H1 (cell line): ENCODE measurements around the gene WTIP.

ENCODE experiments used
- CBX8 ChIP-seq: fragments of 300-800, 300-1000 bp; sonication (generic); IDR thresholded peaks from 2 replicates; pipeline ENCODE4 v1.7.1; 2016; ENCODE audit warnings: low read depth, low read length, borderline replicate concordance
- CHD1 ChIP-seq: IDR thresholded peaks from 2 replicates; pipeline ENCODE4 v1.6.1; 2012; ENCODE audit warnings: low read depth, low read length, improper control_type of control experiment
- CREB1 ChIP-seq: IDR thresholded peaks from 2 replicates; pipeline ENCODE4 v1.6.1; 2012; ENCODE audit warnings: inconsistent platforms
- CTCF ChIP-seq, 3 experiments: IDR thresholded peaks; 1 replicate in 2 of 3; 2 replicates in 1 of 3; pipeline versions ENCODE4 v1.5.1 to v1.6.1; 2011; ENCODE audit warnings: low read length in 3 of 3, mild to moderate bottlenecking in 3 of 3, inconsistent platforms in 2 of 3, low read depth in 1 of 3, moderate library complexity in 1 of 3; ENCODE audit not compliant: insufficient read depth in 1 of 3; ENCODE audit errors: control extremely low read depth in 1 of 3
- EP300 ChIP-seq, 2 experiments: IDR thresholded peaks; 1 replicate in 1 of 2; 2 replicates in 1 of 2; pipeline ENCODE4 v1.6.1; 2011 to 2012; ENCODE audit warnings: low read depth in 2 of 2, low read length in 2 of 2, mild to moderate bottlenecking in 2 of 2, borderline replicate concordance in 1 of 2, inconsistent platforms in 1 of 2, moderate library complexity in 1 of 2
- EZH2 ChIP-seq: fragments of 200-600 bp; sonication (generic); IDR thresholded peaks from 2 replicates; pipeline ENCODE4 v1.7.1; 2012; ENCODE audit warnings: low read depth, mild to moderate bottlenecking, moderate library complexity, low read length, inconsistent platforms; ENCODE audit not compliant: severe bottlenecking
- KDM1A ChIP-seq: fragments of 200-600, 300-600 bp; sonication (generic); IDR thresholded peaks from 2 replicates; pipeline ENCODE4 v1.7.1; 2016; ENCODE audit warnings: mild to moderate bottlenecking, low read length, borderline replicate concordance
- POLR2A ChIP-seq, 2 experiments: IDR thresholded peaks; 1 replicate in 1 of 2; 2 replicates in 1 of 2; pipeline ENCODE4 v1.6.1; 2011; ENCODE audit warnings: low read depth in 2 of 2, low read length in 2 of 2, mild to moderate bottlenecking in 2 of 2; ENCODE audit errors: control extremely low read depth in 1 of 2
- POLR2AphosphoS5 ChIP-seq: IDR thresholded peaks from 2 replicates; pipeline ENCODE4 v1.6.1; 2011; ENCODE audit warnings: low read depth, low read length
- SP1 ChIP-seq: IDR thresholded peaks from 2 replicates; pipeline ENCODE4 v1.6.1; 2011; ENCODE audit warnings: low read depth, low read length
- TAF1 ChIP-seq: IDR thresholded peaks from 2 replicates; pipeline ENCODE4 v1.6.1; 2011; ENCODE audit warnings: mild to moderate bottlenecking, low read depth, low read length
- ZNF274 ChIP-seq: IDR thresholded peaks from 2 replicates; pipeline ENCODE4 v1.7.0; 2012; ENCODE audit warnings: low read length, borderline replicate concordance; ENCODE audit errors: extremely low read depth
- TF ChIP-seq, protein P1 (sequence below): IDR thresholded peaks from 2 replicates; pipeline ENCODE4 v1.6.1; 2012; ENCODE audit warnings: low read length, inconsistent platforms

DNA sequence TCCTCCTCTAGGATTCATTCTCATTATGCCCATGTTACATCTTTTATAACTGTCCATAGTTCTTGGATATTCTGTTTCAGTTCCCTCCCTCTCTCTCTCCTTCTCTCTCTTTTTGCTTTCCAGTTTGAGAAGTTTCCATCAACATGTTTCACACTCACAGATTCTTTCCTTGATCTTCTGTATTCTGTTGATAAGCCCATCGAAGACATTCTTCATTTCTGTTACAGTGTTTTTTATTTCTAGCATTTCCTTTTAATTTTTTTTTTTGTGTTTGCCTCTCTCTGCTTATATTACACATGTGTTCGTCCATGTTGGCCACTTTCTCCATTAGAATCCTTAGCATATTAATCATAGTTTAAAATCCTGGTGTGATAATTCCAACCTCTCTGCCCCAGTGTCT is 68.3 kb downstream of the WTIP start:
- TF ChIP-seq POLR2AphosphoS5 (no peak), EP300 (IDR thresholded peaks at IDR 0.05; ENCODE audit: borderline replicate concordance in 1 of 2, low read depth in 2 of 2, low read length in 2 of 2) (no peak), POLR2A (IDR thresholded peaks at IDR 0.05; ENCODE audit: control extremely low read depth in 1 of 2, low read depth in 2 of 2, low read length in 2 of 2) (no peak), ZNF274 (no peak), CREB1 (no peak), TAF1 (no peak), SP1 (no peak), CTCF (IDR thresholded peaks at IDR 0.05; ENCODE audit: control extremely low read depth in 1 of 3, insufficient read depth in 1 of 3, low read depth in 1 of 3, low read length in 3 of 3) (no peak), KDM1A (no peak), CHD1 (no peak), CBX8 (no peak), EZH2 (no peak)
- TF ChIP-seq, protein P1, sequence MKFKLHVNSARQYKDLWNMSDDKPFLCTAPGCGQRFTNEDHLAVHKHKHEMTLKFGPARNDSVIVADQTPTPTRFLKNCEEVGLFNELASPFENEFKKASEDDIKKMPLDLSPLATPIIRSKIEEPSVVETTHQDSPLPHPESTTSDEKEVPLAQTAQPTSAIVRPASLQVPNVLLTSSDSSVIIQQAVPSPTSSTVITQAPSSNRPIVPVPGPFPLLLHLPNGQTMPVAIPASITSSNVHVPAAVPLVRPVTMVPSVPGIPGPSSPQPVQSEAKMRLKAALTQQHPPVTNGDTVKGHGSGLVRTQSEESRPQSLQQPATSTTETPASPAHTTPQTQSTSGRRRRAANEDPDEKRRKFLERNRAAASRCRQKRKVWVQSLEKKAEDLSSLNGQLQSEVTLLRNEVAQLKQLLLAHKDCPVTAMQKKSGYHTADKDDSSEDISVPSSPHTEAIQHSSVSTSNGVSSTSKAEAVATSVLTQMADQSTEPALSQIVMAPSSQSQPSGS: no peak
